HEK293 (cell line): ENCODE results near the gene GNG12.

Experiments used
- CTCF ChIA-PET: fragments of 350-600 bp; formaldehyde crosslinking; extraction: SDS; loops from one replicate; lab custom pipeline; 2021; ENCODE audit warnings: antibody characterized with exemption; lab: Yijun Ruan, JAX
- POLR2A ChIA-PET: fragments of 300-600 bp; formaldehyde crosslinking; extraction: SDS; loops from one replicate; lab custom pipeline; 2020; ENCODE audit warnings: antibody characterized with exemption, inconsistent platforms; lab: Yijun Ruan, JAX
- H3K27ac ChIP-seq: fragments of 200-500 bp; sonication (Bioruptor generic); 2 replicates; pipeline ENCODE4 v1.5.1; 2014; ENCODE audit warnings: low read depth, low read length, control low read depth, inconsistent platforms; ENCODE audit errors: extremely low read depth
- H3K36me3 ChIP-seq, 2 experiments: fragments of 200-500 bp in 1 of 2; sonication (Bioruptor generic) in 1 of 2; 1 replicate in 1 of 2; 2 replicates in 1 of 2; pipeline ENCODE4 v1.5.1; 2014 to 2017; ENCODE audit warnings: inconsistent platforms in 2 of 2, low read length in 2 of 2; ENCODE audit not compliant: control insufficient read depth in 2 of 2, insufficient read depth in 1 of 2
- H3K4me1 ChIP-seq: fragments of 200-500 bp; sonication (Bioruptor generic); 2 replicates; pipeline ENCODE4 v1.5.1; 2014; ENCODE audit warnings: mild to moderate bottlenecking, low read length, inconsistent platforms; ENCODE audit not compliant: control insufficient read depth, insufficient read depth
- H3K4me3 ChIP-seq: 2 replicates; pipeline ENCODE4 v1.5.1; 2011; ENCODE audit warnings: low read depth, mild to moderate bottlenecking, control low read depth, low read length, moderate library complexity
- H3K9me3 ChIP-seq: fragments of 200-500 bp; sonication (Bioruptor generic); 2 replicates; pipeline ENCODE4 v1.5.1; 2014; ENCODE audit warnings: low read depth, low read length, inconsistent platforms; ENCODE audit not compliant: control insufficient read depth, insufficient read depth
- FEZF1 ChIP-seq: fragments of 450-650 bp; formaldehyde crosslinking; IDR thresholded peaks from 2 replicates; pipeline ENCODE4 v1.5.1; 2016; ENCODE audit warnings: missing biosample characterization, missing genetic modification characterization
- GLI2 ChIP-seq: fragments of 450-650 bp; formaldehyde crosslinking; IDR thresholded peaks from 2 replicates; pipeline ENCODE4; 2017; ENCODE audit warnings: missing biosample characterization, missing genetic modification characterization, low read depth, borderline replicate concordance
- KLF10 ChIP-seq: fragments of 450-650 bp; IDR thresholded peaks from 2 replicates; pipeline ENCODE4 v1.5.1; 2018; ENCODE audit warnings: missing biosample characterization, mild to moderate bottlenecking, missing genetic modification characterization
- KLF7 ChIP-seq: fragments of 450-650 bp; formaldehyde crosslinking; IDR thresholded peaks from 2 replicates; pipeline ENCODE4 v1.5.1; 2016; ENCODE audit warnings: missing biosample characterization, missing genetic modification characterization, borderline replicate concordance
- MEIS1 ChIP-seq: sonication (generic); formaldehyde crosslinking; IDR thresholded peaks from 2 replicates; pipeline ENCODE4 v1.8.1; 2022; ENCODE audit warnings: missing genetic modification reagents, mild to moderate bottlenecking, borderline replicate concordance
- OSR2 ChIP-seq: fragments of 450-650 bp; formaldehyde crosslinking; IDR thresholded peaks from 2 replicates; pipeline ENCODE4 v1.5.1; 2016; ENCODE audit warnings: missing biosample characterization, missing genetic modification characterization
- SALL2 ChIP-seq: fragments of 450-650 bp; formaldehyde crosslinking; IDR thresholded peaks from 2 replicates; pipeline ENCODE4 v1.5.0; 2017; ENCODE audit warnings: missing biosample characterization, mild to moderate bottlenecking, missing genetic modification characterization, borderline replicate concordance
- SP7 ChIP-seq: fragments of 450-650 bp; formaldehyde crosslinking; IDR thresholded peaks from 2 replicates; pipeline ENCODE4 v1.5.1; 2016; ENCODE audit warnings: missing biosample characterization, missing genetic modification characterization
- YY2 ChIP-seq: fragments of 450-650 bp; formaldehyde crosslinking; IDR thresholded peaks from 2 replicates; pipeline ENCODE4 v1.5.1; 2016; ENCODE audit warnings: missing biosample characterization, missing genetic modification characterization
- ZEB2 ChIP-seq: fragments of 450-650 bp; formaldehyde crosslinking; IDR thresholded peaks from 2 replicates; pipeline ENCODE4 v1.5.1; 2016; ENCODE audit warnings: missing biosample characterization, missing genetic modification characterization
- ZFP37 ChIP-seq: fragments of 450-650 bp; formaldehyde crosslinking; IDR thresholded peaks from 2 replicates; pipeline ENCODE4 v1.5.1; 2016; ENCODE audit warnings: missing biosample characterization, missing genetic modification characterization
- ZFP69B ChIP-seq: fragments of 450-650 bp; formaldehyde crosslinking; IDR thresholded peaks from 2 replicates; pipeline ENCODE4 v1.5.1; 2016; ENCODE audit warnings: missing biosample characterization, missing genetic modification characterization
- ZNF132 ChIP-seq: fragments of 450-650 bp; formaldehyde crosslinking; IDR thresholded peaks from 2 replicates; pipeline ENCODE4 v1.5.1; 2017; ENCODE audit warnings: missing biosample characterization, missing genetic modification characterization, borderline replicate concordance
- ZNF155 ChIP-seq: fragments of 450-650 bp; formaldehyde crosslinking; IDR thresholded peaks from 2 replicates; pipeline ENCODE4 v1.5.1; 2016; ENCODE audit warnings: missing biosample characterization, missing genetic modification characterization
- ZNF157 ChIP-seq: fragments of 450-650 bp; formaldehyde crosslinking; IDR thresholded peaks from 2 replicates; pipeline ENCODE4 v1.5.1; 2016; ENCODE audit warnings: missing biosample characterization, missing genetic modification characterization
- ZNF16 ChIP-seq: fragments of 450-650 bp; formaldehyde crosslinking; IDR thresholded peaks from 2 replicates; pipeline ENCODE4 v1.5.1; 2016; ENCODE audit warnings: low read depth, missing biosample characterization, missing genetic modification characterization
- ZNF248 ChIP-seq: fragments of 450-650 bp; formaldehyde crosslinking; IDR thresholded peaks from 2 replicates; pipeline ENCODE4 v1.5.1; 2017; ENCODE audit warnings: missing biosample characterization, missing genetic modification characterization
- ZNF274 ChIP-seq, 2 experiments: fragments of 200-500 bp in 1 of 2; fragments of 450-650 bp in 1 of 2; sonication (Bioruptor generic) in 1 of 2; formaldehyde crosslinking in 1 of 2; IDR thresholded peaks; 2 replicates each; pipeline versions ENCODE4 v1.5.1 to v1.6.1; 2014 to 2016; ENCODE audit warnings: borderline replicate concordance in 1 of 2, inconsistent platforms in 1 of 2, low read length in 1 of 2, missing biosample characterization in 1 of 2, missing genetic modification characterization in 1 of 2
- ZNF335 ChIP-seq: fragments of 450-650 bp; formaldehyde crosslinking; conservative IDR thresholded peaks from 2 replicates; pipeline ENCODE4 v1.5.1; 2016; ENCODE audit warnings: missing biosample characterization, missing genetic modification characterization
- ZNF341 ChIP-seq: fragments of 450-650 bp; formaldehyde crosslinking; IDR thresholded peaks from 2 replicates; pipeline ENCODE4; 2016; ENCODE audit warnings: low read depth, missing biosample characterization, missing genetic modification characterization
- ZNF391 ChIP-seq: fragments of 450-650 bp; formaldehyde crosslinking; IDR thresholded peaks from 2 replicates; pipeline ENCODE4 v1.5.1; 2016; ENCODE audit warnings: low read depth, missing biosample characterization, missing genetic modification characterization, borderline replicate concordance
- ZNF394 ChIP-seq: fragments of 450-650 bp; formaldehyde crosslinking; IDR thresholded peaks from 2 replicates; pipeline ENCODE4 v1.5.1; 2016; ENCODE audit warnings: missing biosample characterization, missing genetic modification characterization, mild to moderate bottlenecking, moderate library complexity, borderline replicate concordance
- ZNF48 ChIP-seq: fragments of 450-650 bp; formaldehyde crosslinking; IDR thresholded peaks from 2 replicates; pipeline ENCODE4 v1.5.1; 2016; ENCODE audit warnings: missing biosample characterization, missing genetic modification characterization
- ZNF585B ChIP-seq: fragments of 450-650 bp; formaldehyde crosslinking; IDR thresholded peaks from 2 replicates; pipeline ENCODE4 v1.5.1; 2016; ENCODE audit warnings: missing biosample characterization, missing genetic modification characterization
- ZNF654 ChIP-seq: fragments of 450-650 bp; formaldehyde crosslinking; IDR thresholded peaks from 2 replicates; pipeline ENCODE4 v1.5.1; 2016; ENCODE audit warnings: low read depth, missing biosample characterization, missing genetic modification characterization
- ZNF785 ChIP-seq: fragments of 450-650 bp; formaldehyde crosslinking; IDR thresholded peaks from 2 replicates; pipeline ENCODE4 v1.5.1; 2016; ENCODE audit warnings: missing biosample characterization, missing genetic modification characterization
- ZSCAN16 ChIP-seq: fragments of 450-650 bp; formaldehyde crosslinking; IDR thresholded peaks from 2 replicates; pipeline ENCODE4 v1.5.1; 2016; ENCODE audit warnings: missing biosample characterization, missing genetic modification characterization
- TF ChIP-seq, protein P1 (sequence below): fragments of 450-650 bp; formaldehyde crosslinking; IDR thresholded peaks from 2 replicates; pipeline ENCODE4 v1.5.1; 2016; ENCODE audit warnings: missing biosample characterization, missing genetic modification characterization
- TF ChIP-seq, protein P2 (sequence below): fragments of 450-650 bp; formaldehyde crosslinking; IDR thresholded peaks from 2 replicates; pipeline ENCODE4 v1.5.1; 2016; ENCODE audit warnings: missing biosample characterization, missing genetic modification characterization
- TF ChIP-seq, protein P3 (sequence below): fragments of 450-650 bp; formaldehyde crosslinking; IDR thresholded peaks from 2 replicates; pipeline ENCODE4 v1.5.1; 2016; ENCODE audit warnings: missing biosample characterization, missing genetic modification characterization
- TF ChIP-seq, protein P4 (sequence below): fragments of 450-650 bp; formaldehyde crosslinking; optimal IDR thresholded peaks from 2 replicates; pipeline ENCODE3; 2016; ENCODE audit warnings: missing biosample characterization, mild to moderate bottlenecking, missing genetic modification characterization

Gene GNG12

DNA sequence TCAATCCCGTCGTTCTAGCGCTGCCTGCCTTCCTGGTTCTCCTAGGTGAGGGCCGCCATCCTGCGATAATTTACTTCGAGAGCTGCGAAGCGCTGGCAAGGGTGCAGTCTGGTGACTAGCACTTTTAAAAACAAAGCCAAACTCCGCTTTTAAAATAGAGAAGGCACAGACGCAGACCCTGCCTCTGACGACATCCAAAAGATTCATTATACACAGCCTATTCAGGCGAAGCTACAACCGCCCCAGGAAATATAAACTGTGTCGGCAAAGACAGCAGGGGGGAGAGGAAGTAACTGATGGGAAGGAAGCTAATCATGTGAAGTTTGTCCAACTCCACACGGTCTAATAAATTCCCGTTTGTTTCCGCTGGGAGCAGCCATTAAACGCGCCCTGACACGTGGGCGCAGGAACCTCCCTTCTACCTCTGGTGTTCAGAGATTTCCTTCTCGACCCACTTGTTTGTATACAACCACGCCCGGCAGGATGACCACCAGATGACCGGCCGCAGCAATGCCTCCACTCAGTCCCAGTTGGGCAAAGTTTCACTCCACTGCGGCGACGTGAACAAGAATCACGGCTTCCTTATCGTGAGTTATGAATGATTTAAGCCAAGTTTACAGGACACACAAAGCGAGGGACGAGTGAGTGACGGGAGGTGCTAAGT, 1.3 kb downstream of the GNG12 start:
- H3K4me1 ChIP-seq, result peaks cover 34% of the 10 kb centered on the region
- POLR2A ChIA-PET, result interaction anchor here (0.6 to 2.9 kb wide), 9 partner anchors 10 to 147 kb away, joined by 3 to 20 read pairs (median 6); partner anchors contain the start of gene GADD45A
- peak overlapping the region; percentile 91 for H3K27ac ChIP-seq
- peak overlapping the region; percentile 62 for H3K4me3 ChIP-seq
- CTCF ChIA-PET, result interaction anchor here (0.8 to 2.1 kb wide), 8 partner anchors 13 to 385 kb away, joined by 3 to 9 read pairs (median 4); partner anchors contain the start of gene GADD45A
- H3K9me3 ChIP-seq, result no peaks in the 10 kb centered on the region
- no peaks in the 10 kb centered on the region for H3K36me3 ChIP-seq
- TF ChIP-seq ZFP69B (tag by site-specific recombination) (peak; percentile 50; the same call in 1 of the 2 replicates), GLI2 (tag by site-specific recombination) (peak; percentile 83; the same call in 1 of the 2 replicates), ZNF157 (tag by site-specific recombination) (no peak), ZNF585B (tag by site-specific recombination) (no peak), OSR2 (tag by site-specific recombination) (peak; percentile 98), ZNF335 (peak; percentile 93), ZNF391 (tag by site-specific recombination) (0 out of 2 replicates have a peak, but pooled peaks have one; percentile 34), ZNF248 (tag by site-specific recombination) (no peak), ZNF785 (tag by site-specific recombination) (no peak), KLF10 (tag by site-specific recombination) (peak; percentile 84), ZNF48 (tag by site-specific recombination) (no peak), KLF7 (peak; percentile 98), ZNF155 (tag by site-specific recombination) (no peak), YY2 (tag by site-specific recombination) (no peak), ZNF132 (tag by site-specific recombination) (no peak), FEZF1 (tag by site-specific recombination) (peak; percentile 93), SP7 (peak; percentile 96), ZSCAN16 (tag by site-specific recombination) (peak; percentile 39; the same call in 1 of the 2 replicates), SALL2 (tag by site-specific recombination) (no peak), ZNF341 (tag by site-specific recombination) (peak; percentile 91), ZNF274 (IDR thresholded peaks at IDR 0.05; ENCODE audit: low read length) (no peak), ZNF274 (tag by site-specific recombination; IDR thresholded peaks at IDR 0.05; ENCODE audit: borderline replicate concordance) (no peak), ZEB2 (peak; percentile 96), ZFP37 (tag by site-specific recombination) (peak; percentile 57), ZNF394 (tag by site-specific recombination) (peak; percentile 88), ZNF654 (0 out of 2 replicates have a peak, but pooled peaks have one; percentile 3), ZNF16 (tag by site-specific recombination) (no peak), MEIS1 (CRISPR knock-in tag) (no peak)
- TF ChIP-seq, protein P1, sequence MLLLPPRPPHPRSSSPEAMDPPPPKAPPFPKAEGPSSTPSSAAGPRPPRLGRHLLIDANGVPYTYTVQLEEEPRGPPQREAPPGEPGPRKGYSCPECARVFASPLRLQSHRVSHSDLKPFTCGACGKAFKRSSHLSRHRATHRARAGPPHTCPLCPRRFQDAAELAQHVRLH, result peak; percentile 72; the same call in 1 of the 2 replicates
- TF ChIP-seq, protein P2, sequence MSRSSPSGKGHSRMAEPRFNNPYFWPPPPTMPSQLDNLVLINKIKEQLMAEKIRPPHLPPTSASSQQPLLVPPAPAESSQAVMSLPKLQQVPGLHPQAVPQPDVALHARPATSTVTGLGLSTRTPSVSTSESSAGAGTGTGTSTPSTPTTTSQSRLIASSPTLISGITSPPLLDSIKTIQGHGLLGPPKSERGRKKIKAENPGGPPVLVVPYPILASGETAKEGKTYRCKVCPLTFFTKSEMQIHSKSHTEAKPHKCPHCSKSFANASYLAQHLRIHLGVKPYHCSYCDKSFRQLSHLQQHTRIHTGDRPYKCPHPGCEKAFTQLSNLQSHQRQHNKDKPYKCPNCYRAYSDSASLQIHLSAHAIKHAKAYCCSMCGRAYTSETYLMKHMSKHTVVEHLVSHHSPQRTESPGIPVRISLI (tag by site-specific recombination), result no peak
- TF ChIP-seq, protein P3, sequence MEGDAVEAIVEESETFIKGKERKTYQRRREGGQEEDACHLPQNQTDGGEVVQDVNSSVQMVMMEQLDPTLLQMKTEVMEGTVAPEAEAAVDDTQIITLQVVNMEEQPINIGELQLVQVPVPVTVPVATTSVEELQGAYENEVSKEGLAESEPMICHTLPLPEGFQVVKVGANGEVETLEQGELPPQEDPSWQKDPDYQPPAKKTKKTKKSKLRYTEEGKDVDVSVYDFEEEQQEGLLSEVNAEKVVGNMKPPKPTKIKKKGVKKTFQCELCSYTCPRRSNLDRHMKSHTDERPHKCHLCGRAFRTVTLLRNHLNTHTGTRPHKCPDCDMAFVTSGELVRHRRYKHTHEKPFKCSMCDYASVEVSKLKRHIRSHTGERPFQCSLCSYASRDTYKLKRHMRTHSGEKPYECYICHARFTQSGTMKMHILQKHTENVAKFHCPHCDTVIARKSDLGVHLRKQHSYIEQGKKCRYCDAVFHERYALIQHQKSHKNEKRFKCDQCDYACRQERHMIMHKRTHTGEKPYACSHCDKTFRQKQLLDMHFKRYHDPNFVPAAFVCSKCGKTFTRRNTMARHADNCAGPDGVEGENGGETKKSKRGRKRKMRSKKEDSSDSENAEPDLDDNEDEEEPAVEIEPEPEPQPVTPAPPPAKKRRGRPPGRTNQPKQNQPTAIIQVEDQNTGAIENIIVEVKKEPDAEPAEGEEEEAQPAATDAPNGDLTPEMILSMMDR (tag by site-specific recombination), result no peak
- TF ChIP-seq, protein P4, sequence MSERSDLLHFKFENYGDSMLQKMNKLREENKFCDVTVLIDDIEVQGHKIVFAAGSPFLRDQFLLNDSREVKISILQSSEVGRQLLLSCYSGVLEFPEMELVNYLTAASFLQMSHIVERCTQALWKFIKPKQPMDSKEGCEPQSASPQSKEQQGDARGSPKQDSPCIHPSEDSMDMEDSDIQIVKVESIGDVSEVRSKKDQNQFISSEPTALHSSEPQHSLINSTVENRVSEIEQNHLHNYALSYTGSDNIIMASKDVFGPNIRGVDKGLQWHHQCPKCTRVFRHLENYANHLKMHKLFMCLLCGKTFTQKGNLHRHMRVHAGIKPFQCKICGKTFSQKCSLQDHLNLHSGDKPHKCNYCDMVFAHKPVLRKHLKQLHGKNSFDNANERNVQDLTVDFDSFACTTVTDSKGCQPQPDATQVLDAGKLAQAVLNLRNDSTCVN (tag by site-specific recombination), result no peak
